Measurements from ENCODE around the gene PRRX2. TPM values are rescaled to one million over a fixed set of nuclear protein-coding genes. Genes with fewer than 3 reads are reported as not detected.

The PRRX2 gene
- total and polyA plus RNA-seq, 2 donors (not counting 1 experiment from before 2014, with no cell fraction given), result not detected

DNA sequence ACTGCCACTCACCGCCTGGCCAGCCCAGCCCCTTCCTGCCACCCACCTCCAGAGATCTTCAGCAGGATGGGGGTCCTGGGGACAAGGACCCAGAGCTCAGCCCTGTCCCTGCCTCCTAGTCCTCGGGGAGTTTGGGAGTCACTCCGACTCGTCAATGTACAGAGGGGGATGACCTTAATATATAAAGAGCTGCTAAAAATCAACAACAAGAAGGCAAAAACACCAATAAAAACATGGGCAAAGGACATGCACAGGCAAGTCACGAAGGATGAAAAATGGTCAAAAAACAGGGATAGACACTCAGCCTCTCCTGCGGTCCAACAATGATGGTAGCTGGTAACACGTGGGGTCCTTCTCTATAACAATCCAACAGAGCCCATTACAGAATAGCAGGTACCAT, 18.8 kb upstream of the PRRX2 start:
- ATAC-seq (ENCODE audit: low read depth), result no peak
- H3K27ac Mint-ChIP-seq, result no peak overlapping the region
- CTCF ChIA-PET, result no interaction called here

DNA sequence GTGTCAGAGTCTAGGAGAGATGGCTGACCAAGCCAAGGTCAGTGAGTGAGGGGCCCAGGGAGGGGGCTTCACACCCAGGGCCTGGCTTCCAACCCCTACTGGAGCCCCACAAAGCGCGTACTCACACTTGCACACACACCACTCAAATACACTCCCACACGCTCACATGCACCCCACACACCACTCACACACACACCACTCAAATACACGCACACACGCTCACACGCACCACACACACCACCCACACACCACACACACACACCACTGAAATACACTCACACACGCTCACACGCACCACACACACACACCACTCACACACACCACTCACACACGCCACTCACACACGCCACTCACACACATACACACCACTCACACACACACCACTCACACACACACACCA, 17.8 kb upstream of the PRRX2 start:
- Histone ChIP-seq H3K4me3 (ENCODE audit: control extremely low read depth in 1 of 5, extremely low read depth in 1 of 5, insufficient read depth in 1 of 5, low read depth in 2 of 5, low read length in 4 of 5) (no peak overlapping the region), H3K27ac (ENCODE audit: low read length in 2 of 2) (no peak overlapping the region), H3K79me2 (ENCODE audit: control insufficient read depth, insufficient read depth, low read length) (no peaks in the 10 kb centered on the region), H4K20me1 (ENCODE audit: control insufficient read depth, insufficient read depth, low read length, poor library complexity, severe bottlenecking) (no peaks in the 10 kb centered on the region), H2AFZ (ENCODE audit: insufficient read depth, low read depth, low read length, poor library complexity, severe bottlenecking) (no peak overlapping the region), H3K4me2 (replicated peaks; ENCODE audit: low read depth, low read length, poor library complexity, severe bottlenecking) (no peak overlapping the region), H3K9ac (ENCODE audit: low read length) (no peak overlapping the region), H3K27me3 (replicated peaks in 1 of 4; ENCODE audit: control extremely low read depth in 1 of 4, control insufficient read depth in 3 of 4, insufficient read depth in 4 of 4, low read length in 3 of 4) (no peaks in the 10 kb centered on the region), H3K4me1 (ENCODE audit: control insufficient read depth in 2 of 2, insufficient read depth in 2 of 2, low read length in 2 of 2) (no peaks in the 10 kb centered on the region), H3K36me3 (replicated peaks in 1 of 2; ENCODE audit: control extremely low read depth in 1 of 2, control insufficient read depth in 1 of 2, extremely low read depth in 1 of 2, insufficient read depth in 2 of 2, low read length in 1 of 2) (no peaks in the 10 kb centered on the region), H3K9me3 (ENCODE audit: control extremely low read depth in 1 of 3, control insufficient read depth in 2 of 3, insufficient read depth in 1 of 3, low read length in 2 of 3) (peaks cover 0 to 5% (median 0%) of the 10 kb centered on the region in 3 donors)
- TF ChIP-seq, protein P1, sequence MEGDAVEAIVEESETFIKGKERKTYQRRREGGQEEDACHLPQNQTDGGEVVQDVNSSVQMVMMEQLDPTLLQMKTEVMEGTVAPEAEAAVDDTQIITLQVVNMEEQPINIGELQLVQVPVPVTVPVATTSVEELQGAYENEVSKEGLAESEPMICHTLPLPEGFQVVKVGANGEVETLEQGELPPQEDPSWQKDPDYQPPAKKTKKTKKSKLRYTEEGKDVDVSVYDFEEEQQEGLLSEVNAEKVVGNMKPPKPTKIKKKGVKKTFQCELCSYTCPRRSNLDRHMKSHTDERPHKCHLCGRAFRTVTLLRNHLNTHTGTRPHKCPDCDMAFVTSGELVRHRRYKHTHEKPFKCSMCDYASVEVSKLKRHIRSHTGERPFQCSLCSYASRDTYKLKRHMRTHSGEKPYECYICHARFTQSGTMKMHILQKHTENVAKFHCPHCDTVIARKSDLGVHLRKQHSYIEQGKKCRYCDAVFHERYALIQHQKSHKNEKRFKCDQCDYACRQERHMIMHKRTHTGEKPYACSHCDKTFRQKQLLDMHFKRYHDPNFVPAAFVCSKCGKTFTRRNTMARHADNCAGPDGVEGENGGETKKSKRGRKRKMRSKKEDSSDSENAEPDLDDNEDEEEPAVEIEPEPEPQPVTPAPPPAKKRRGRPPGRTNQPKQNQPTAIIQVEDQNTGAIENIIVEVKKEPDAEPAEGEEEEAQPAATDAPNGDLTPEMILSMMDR (IDR thresholded peaks at IDR 0.05), result no peak
- Mint-ChIP-seq H3K4me1 (no peaks in the 10 kb centered on the region), H3K9me3 (ENCODE audit: insufficient read depth) (no peaks in the 10 kb centered on the region), H3K27me3 (peaks cover 11% of the 10 kb centered on the region), H3K27ac (no peak overlapping the region), H3K4me3 (no peak overlapping the region)
- 98% methylated on average over 7 of the region's 10 CpGs for WGBS (ENCODE audit: insufficient coverage)
- ChIA-PET CTCF (no interaction called here), POLR2A (no interaction called here)
- DNase-seq (no peak), ATAC-seq (ENCODE audit: low read depth) (no peak)
- intact Hi-C loops (cut with micrococcal nuclease), result no loop called here

More for the DNA sequence above, 18.8 kb upstream of the PRRX2 start:
- Histone ChIP-seq H3K4me2 (replicated peaks; ENCODE audit: low read depth, low read length, poor library complexity, severe bottlenecking) (no peak overlapping the region), H3K79me2 (ENCODE audit: control insufficient read depth, insufficient read depth, low read length) (peaks cover 4% of the 10 kb centered on the region), H4K20me1 (ENCODE audit: control insufficient read depth, insufficient read depth, low read length, poor library complexity, severe bottlenecking) (peaks cover 3% of the 10 kb centered on the region), H3K36me3 (replicated peaks in 1 of 2; ENCODE audit: control extremely low read depth in 1 of 2, control insufficient read depth in 1 of 2, extremely low read depth in 1 of 2, insufficient read depth in 2 of 2, low read length in 1 of 2) (no peaks in the 10 kb centered on the region), H3K4me3 (ENCODE audit: control extremely low read depth in 1 of 5, extremely low read depth in 1 of 5, insufficient read depth in 1 of 5, low read depth in 2 of 5, low read length in 4 of 5) (no peak overlapping the region), H3K27me3 (replicated peaks in 1 of 4; ENCODE audit: control extremely low read depth in 1 of 4, control insufficient read depth in 3 of 4, insufficient read depth in 4 of 4, low read length in 3 of 4) (no peaks in the 10 kb centered on the region), H3K27ac (ENCODE audit: low read length in 2 of 2) (no peak overlapping the region), H3K9me3 (ENCODE audit: control extremely low read depth in 1 of 3, control insufficient read depth in 2 of 3, insufficient read depth in 1 of 3, low read length in 2 of 3) (peaks cover 0 to 5% (median 0%) of the 10 kb centered on the region in 3 donors), H2AFZ (ENCODE audit: insufficient read depth, low read depth, low read length, poor library complexity, severe bottlenecking) (no peak overlapping the region), H3K9ac (ENCODE audit: low read length) (no peak overlapping the region), H3K4me1 (ENCODE audit: control insufficient read depth in 2 of 2, insufficient read depth in 2 of 2, low read length in 2 of 2) (peaks cover 0 to 3% of the 10 kb centered on the region in 2 donors)
- H3K27me3 Mint-ChIP-seq, result peaks cover 11% of the 10 kb centered on the region
- intact Hi-C loops (cut with micrococcal nuclease), result no loop called here
- POLR2A ChIA-PET, result no interaction called here
- WGBS (ENCODE audit: insufficient coverage), result 95% methylated on average over 4 of the region's 7 CpGs
- no peak for DNase-seq
- no peak overlapping the region for H3K4me3 Mint-ChIP-seq
- no peaks in the 10 kb centered on the region for H3K9me3 Mint-ChIP-seq (ENCODE audit: insufficient read depth)
- TF ChIP-seq, protein P1 (IDR thresholded peaks at IDR 0.05), result no peak
- TF ChIP-seq EZH2 (IDR thresholded peaks at IDR 0.05; ENCODE audit: borderline replicate concordance, insufficient read depth, low read depth, low read length, poor library complexity, severe bottlenecking), result no peak
- H3K4me1 Mint-ChIP-seq, result peaks cover 4% of the 10 kb centered on the region
